Measurements from ENCODE around the gene GSTCD.

DNA sequence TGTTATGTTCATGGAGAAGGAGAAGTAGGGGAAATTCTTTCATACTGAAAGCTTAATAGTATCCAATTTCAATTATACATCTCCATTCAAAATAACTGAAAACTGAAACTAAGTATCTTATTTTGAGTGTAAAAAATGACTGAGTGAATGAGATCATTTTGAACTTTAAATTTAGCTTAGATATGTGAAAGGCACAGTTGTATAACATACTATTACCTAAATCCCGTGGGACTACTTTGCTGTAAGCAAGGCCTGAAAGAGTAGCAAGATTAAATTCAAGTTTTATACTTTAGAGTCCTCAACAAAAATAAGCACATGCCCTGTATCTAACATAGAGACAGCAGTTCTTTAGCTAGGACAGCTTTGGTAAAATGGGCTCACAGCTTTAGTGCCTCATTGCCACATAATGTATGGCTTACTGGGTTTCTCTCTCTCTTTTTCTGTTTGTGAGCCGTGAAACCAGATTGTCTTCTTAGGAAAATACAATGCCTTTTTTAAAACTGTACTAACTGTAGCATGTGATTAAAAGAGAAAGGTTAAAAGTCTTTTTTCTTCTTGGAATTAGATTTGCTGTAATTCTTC lies 43.2 kb downstream of the GSTCD start:
- no peak for TF ChIP-seq ZNF416 (CRISPR knock-in tag; IDR thresholded peaks at IDR 0.05)
- TF ChIP-seq, protein P1, sequence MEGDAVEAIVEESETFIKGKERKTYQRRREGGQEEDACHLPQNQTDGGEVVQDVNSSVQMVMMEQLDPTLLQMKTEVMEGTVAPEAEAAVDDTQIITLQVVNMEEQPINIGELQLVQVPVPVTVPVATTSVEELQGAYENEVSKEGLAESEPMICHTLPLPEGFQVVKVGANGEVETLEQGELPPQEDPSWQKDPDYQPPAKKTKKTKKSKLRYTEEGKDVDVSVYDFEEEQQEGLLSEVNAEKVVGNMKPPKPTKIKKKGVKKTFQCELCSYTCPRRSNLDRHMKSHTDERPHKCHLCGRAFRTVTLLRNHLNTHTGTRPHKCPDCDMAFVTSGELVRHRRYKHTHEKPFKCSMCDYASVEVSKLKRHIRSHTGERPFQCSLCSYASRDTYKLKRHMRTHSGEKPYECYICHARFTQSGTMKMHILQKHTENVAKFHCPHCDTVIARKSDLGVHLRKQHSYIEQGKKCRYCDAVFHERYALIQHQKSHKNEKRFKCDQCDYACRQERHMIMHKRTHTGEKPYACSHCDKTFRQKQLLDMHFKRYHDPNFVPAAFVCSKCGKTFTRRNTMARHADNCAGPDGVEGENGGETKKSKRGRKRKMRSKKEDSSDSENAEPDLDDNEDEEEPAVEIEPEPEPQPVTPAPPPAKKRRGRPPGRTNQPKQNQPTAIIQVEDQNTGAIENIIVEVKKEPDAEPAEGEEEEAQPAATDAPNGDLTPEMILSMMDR (IDR thresholded peaks at IDR 0.05): no peak
- TF ChIP-seq SP1 (CRISPR knock-in tag; conservative IDR thresholded peaks at IDR 0.05): no peak
- TF ChIP-seq KAT7 (CRISPR knock-in tag; IDR thresholded peaks at IDR 0.05; ENCODE audit: borderline replicate concordance): no peak
- TF ChIP-seq, protein P2, sequence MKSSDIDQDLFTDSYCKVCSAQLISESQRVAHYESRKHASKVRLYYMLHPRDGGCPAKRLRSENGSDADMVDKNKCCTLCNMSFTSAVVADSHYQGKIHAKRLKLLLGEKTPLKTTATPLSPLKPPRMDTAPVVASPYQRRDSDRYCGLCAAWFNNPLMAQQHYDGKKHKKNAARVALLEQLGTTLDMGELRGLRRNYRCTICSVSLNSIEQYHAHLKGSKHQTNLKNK (CRISPR knock-in tag; IDR thresholded peaks at IDR 0.05): no peak
- TF ChIP-seq FOXJ3 (CRISPR knock-in tag; IDR thresholded peaks at IDR 0.05; ENCODE audit: borderline replicate concordance): no peak
- TF ChIP-seq, protein P3, sequence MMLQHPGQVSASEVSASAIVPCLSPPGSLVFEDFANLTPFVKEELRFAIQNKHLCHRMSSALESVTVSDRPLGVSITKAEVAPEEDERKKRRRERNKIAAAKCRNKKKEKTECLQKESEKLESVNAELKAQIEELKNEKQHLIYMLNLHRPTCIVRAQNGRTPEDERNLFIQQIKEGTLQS (CRISPR knock-in tag; conservative IDR thresholded peaks at IDR 0.05): no peak
- no peak for TF ChIP-seq CREB1 (CRISPR knock-in tag; IDR thresholded peaks at IDR 0.05)
- TF ChIP-seq, protein P4, sequence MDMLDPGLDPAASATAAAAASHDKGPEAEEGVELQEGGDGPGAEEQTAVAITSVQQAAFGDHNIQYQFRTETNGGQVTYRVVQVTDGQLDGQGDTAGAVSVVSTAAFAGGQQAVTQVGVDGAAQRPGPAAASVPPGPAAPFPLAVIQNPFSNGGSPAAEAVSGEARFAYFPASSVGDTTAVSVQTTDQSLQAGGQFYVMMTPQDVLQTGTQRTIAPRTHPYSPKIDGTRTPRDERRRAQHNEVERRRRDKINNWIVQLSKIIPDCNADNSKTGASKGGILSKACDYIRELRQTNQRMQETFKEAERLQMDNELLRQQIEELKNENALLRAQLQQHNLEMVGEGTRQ (CRISPR knock-in tag; IDR thresholded peaks at IDR 0.05): no peak
- TF ChIP-seq ZNF232 (CRISPR knock-in tag; IDR thresholded peaks at IDR 0.05): no peak
- TF ChIP-seq, protein P5, sequence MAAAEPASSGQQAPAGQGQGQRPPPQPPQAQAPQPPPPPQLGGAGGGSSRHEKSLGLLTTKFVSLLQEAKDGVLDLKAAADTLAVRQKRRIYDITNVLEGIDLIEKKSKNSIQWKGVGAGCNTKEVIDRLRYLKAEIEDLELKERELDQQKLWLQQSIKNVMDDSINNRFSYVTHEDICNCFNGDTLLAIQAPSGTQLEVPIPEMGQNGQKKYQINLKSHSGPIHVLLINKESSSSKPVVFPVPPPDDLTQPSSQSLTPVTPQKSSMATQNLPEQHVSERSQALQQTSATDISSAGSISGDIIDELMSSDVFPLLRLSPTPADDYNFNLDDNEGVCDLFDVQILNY (CRISPR knock-in tag; IDR thresholded peaks at IDR 0.05): no peak

All from WTC11 (cell line).